Bronchial epithelial cell (primary cell): ENCODE data around the gene DPH7. TPM values are rescaled to one million over a fixed set of nuclear protein-coding genes. Genes with fewer than 3 reads are reported as not detected.
A peak's percentile ranks its signal among the peaks of the same experiment; 100 is the strongest.

Experiments
- DNase-seq: peaks from one replicate; pipeline ENCODE4 v3.0.0-alpha.2; 2010; ENCODE audit warnings: low read depth
- FAIRE-seq: peaks from 2 replicates; lab custom pipeline; 2011; peaks lifted over from hg19 to GRCh38; lab: Jason Lieb, UNC
- H3K27me3 ChIP-seq: 2 replicates; pipeline ENCODE4 v1.5.1; 2011; ENCODE audit warnings: low read length; ENCODE audit not compliant: control insufficient read depth, insufficient read depth
- H3K36me3 ChIP-seq: 2 replicates; pipeline ENCODE4 v1.5.1; 2011; ENCODE audit warnings: low read length; ENCODE audit not compliant: control insufficient read depth, insufficient read depth
- H3K4me3 ChIP-seq: 2 replicates; pipeline ENCODE4 v1.5.1; 2011; ENCODE audit warnings: mild to moderate bottlenecking, low read depth, low read length, control low read depth
- CTCF ChIP-seq: IDR thresholded peaks from 2 replicates; pipeline ENCODE4 v1.5.1; 2011; ENCODE audit warnings: mild to moderate bottlenecking, moderate library complexity, low read length, control low read depth, inconsistent platforms; ENCODE audit not compliant: insufficient read depth, severe bottlenecking
- total RNA-seq: library from RNA; depleted of rRNA; stranded (reverse); fragments of >200 nt; gene quantifications from 2 replicates; pipeline ENCODE4 v1.2.1, GENCODE V29; 2014

The DPH7 gene
- total RNA-seq, 1 donor from 2014 or later, result 33.7 TPM

- no peak for DNase-seq
- Histone ChIP-seq H3K36me3 (peaks cover 22% of the 10 kb centered on the region), H3K4me3 (no peak overlapping the region), H3K27me3 (no peaks in the 10 kb centered on the region)
- peak; percentile 28 for FAIRE-seq
- TF ChIP-seq CTCF, result no peak
These were observed 2.2 kb upstream of the DPH7 start for GRCh38 chr9:137580954-137581322.

GRCh38 chr9:137580209-137580953 is 1.7 kb upstream of the DPH7 start:
- H3K4me3 ChIP-seq, result no peak overlapping the region
- no peaks in the 10 kb centered on the region for H3K27me3 ChIP-seq
- peaks cover 19% of the 10 kb centered on the region for H3K36me3 ChIP-seq
- no peak for FAIRE-seq
- no peak for DNase-seq
- TF ChIP-seq CTCF, result no peak

GRCh38 chr9:137579259-137579604 is 507 bp upstream of the DPH7 start:
- peaks cover 27% of the 10 kb centered on the region for H3K36me3 ChIP-seq
- H3K4me3 ChIP-seq, result peak overlapping the region; percentile 89
- DNase-seq, result no peak
- no peak for FAIRE-seq
- H3K27me3 ChIP-seq, result no peaks in the 10 kb centered on the region
- no peak for TF ChIP-seq CTCF

- DNase-seq (peak; percentile 72), FAIRE-seq (no peak)
- TF ChIP-seq CTCF, result no peak
- no peak overlapping the region for H3K4me3 ChIP-seq
- peaks cover 29% of the 10 kb centered on the region for H3K36me3 ChIP-seq
- no peaks in the 10 kb centered on the region for H3K27me3 ChIP-seq
These were observed 2.9 kb downstream of the DPH7 start for GRCh38 chr9:137575716-137576411.

GRCh38 chr9:137575364-137575715 is 3.4 kb downstream of the DPH7 start:
- no peak for FAIRE-seq
- Histone ChIP-seq H3K27me3 (no peaks in the 10 kb centered on the region), H3K4me3 (no peak overlapping the region), H3K36me3 (peaks cover 29% of the 10 kb centered on the region)
- no peak for TF ChIP-seq CTCF
- no peak for DNase-seq
